Mucosa of descending colon (tissue), 3 donors: Measurements from ENCODE around the gene GPA33. TPM values are rescaled to one million over a fixed set of nuclear protein-coding genes. Genes with fewer than 3 reads are reported as not detected.

Source experiments
- ATAC-seq: fragments of 200-7000 bp; cut with Tn5 transposase; one replicate; pipeline ENCODE4 v1.9.1; 2020; ENCODE audit warnings: mild to moderate bottlenecking, moderate library complexity
- DNase-seq, 3 donors: peaks; one replicate each; pipeline ENCODE4 v3.0.0-alpha.2; 2020
- H3K36me3 ChIP-seq: fragments of 200-600 bp; one replicate; pipeline ENCODE4 v1.8.0; 2021; ENCODE audit warnings: low read depth, mild to moderate bottlenecking
- H3K4me1 ChIP-seq: fragments of 200-600 bp; one replicate; pipeline ENCODE4 v1.8.0; 2021; ENCODE audit warnings: low read depth, mild to moderate bottlenecking
- H3K4me3 ChIP-seq: fragments of 200-600 bp; one replicate; pipeline ENCODE4 v1.8.0; 2021; ENCODE audit warnings: mild to moderate bottlenecking
- H3K9me3 ChIP-seq: fragments of 200-600 bp; one replicate; pipeline ENCODE4 v1.8.0; 2021; ENCODE audit warnings: mild to moderate bottlenecking
- CTCF ChIP-seq: fragments of 200-600 bp; IDR thresholded peaks from one replicate; pipeline ENCODE4 v1.8.0; 2022; ENCODE audit warnings: antibody characterized with exemption, mild to moderate bottlenecking
- intact Hi-C, 2 donors: fragments of 100-400 bp; cut with DNase I in 1 of 2; cut with micrococcal nuclease in 1 of 2; formaldehyde crosslinking; loops; one replicate each; pipeline versions ENCODE4 v1.11.0 to v1.11.1; 2022; cut with DNase I, micrococcal nuclease
- total RNA-seq, 3 donors: library from RNA; stranded (reverse); fragmentation: NEBNext Ultra II Directional in 2 of 3; extraction: Animal tissue kit (Norgen Biotek cat#: 25700) in 2 of 3; gene quantifications; one replicate each; pipeline versions ENCODE4 v1.2.1 to v1.2.4, GENCODE V29; 2021 to 2023
- donor health status: DM: no; HTN: no; CAD: no; lungs with moderate emphysema.
- donor health status: DM: no; HTN: no; CAD: no.
- donor health status: DM: no; HTN: yes; CAD: no.

Gene GPA33
- total RNA-seq, 3 donors from 2014 or later, result 221 to 764 (median 482) TPM

GRCh38 chr1:167086768-167087167 lies 3.4 kb downstream of the GPA33 start:
- DNase-seq (no peak), ATAC-seq (no peak)
- H3K4me1 ChIP-seq, result peaks cover 34% of the 10 kb centered on the region
- no peaks in the 10 kb centered on the region for H3K9me3 ChIP-seq
- no peak for TF ChIP-seq CTCF
- H3K36me3 ChIP-seq, result no peaks in the 10 kb centered on the region
- intact Hi-C loops, result no loop called here
- H3K4me3 ChIP-seq, result no peak overlapping the region

GRCh38 chr1:167086033-167086432 lies 4.1 kb downstream of the GPA33 start:
- Histone ChIP-seq H3K4me3 (no peak overlapping the region), H3K4me1 (peaks cover 37% of the 10 kb centered on the region), H3K36me3 (no peaks in the 10 kb centered on the region), H3K9me3 (no peaks in the 10 kb centered on the region)
- ATAC-seq (peak; percentile 8), DNase-seq (peak; percentile 54 to 80 (median 73))
- intact Hi-C loops, result no loop called here
- TF ChIP-seq CTCF, result no peak

GRCh38 chr1:167084757-167085156 lies 5.4 kb downstream of the GPA33 start:
- no peak for DNase-seq
- Histone ChIP-seq H3K36me3 (no peaks in the 10 kb centered on the region), H3K4me1 (peaks cover 38% of the 10 kb centered on the region), H3K4me3 (no peak overlapping the region), H3K9me3 (no peaks in the 10 kb centered on the region)
- intact Hi-C loops, result loop anchor here in 1 of 2 donors (5.0 kb wide), 1 partner anchor 38 kb away; no protein-coding TSS in a partner anchor
- no peak for TF ChIP-seq CTCF
- ATAC-seq, result no peak

- ATAC-seq, result no peak
Measured at GRCh38 chr1:167083871-167084270, 6.3 kb downstream of the GPA33 start.

GRCh38 chr1:167083066-167083665 lies 7.0 kb downstream of the GPA33 start:
- Histone ChIP-seq H3K36me3 (no peaks in the 10 kb centered on the region), H3K9me3 (no peaks in the 10 kb centered on the region), H3K4me3 (no peak overlapping the region), H3K4me1 (peaks cover 42% of the 10 kb centered on the region)
- peak; percentile 71 to 73 (median 72) for DNase-seq
- TF ChIP-seq CTCF, result no peak
- ATAC-seq, result peak; percentile 36
- intact Hi-C loops, result loop anchor here in 1 of 2 donors (5.0 kb wide), 1 partner anchor 39 kb away; no protein-coding TSS in a partner anchor

More at GRCh38 chr1:167083871-167084270, 6.3 kb downstream of the GPA33 start:
- no peak for DNase-seq
- no peak for TF ChIP-seq CTCF
- intact Hi-C loops, result loop anchor here in 1 of 2 donors (5.0 kb wide), 1 partner anchor 38 kb away; no protein-coding TSS in a partner anchor
- H3K9me3 ChIP-seq, result no peaks in the 10 kb centered on the region
- peaks cover 42% of the 10 kb centered on the region for H3K4me1 ChIP-seq
- no peak overlapping the region for H3K4me3 ChIP-seq
- no peaks in the 10 kb centered on the region for H3K36me3 ChIP-seq
